ENCODE measurements around the gene KANSL1.
A peak's percentile ranks its signal among the peaks of the same experiment; 100 is the strongest.

KANSL1 gene

GRCh38 chr17:46030752-46031151 is 162.5 kb downstream of the KANSL1 start:
- POLR2A ChIA-PET = no interaction called here
- no peaks in the 10 kb centered on the region for H3K9me3 ChIP-seq (ENCODE audit: control extremely low read depth in 1 of 5, control insufficient read depth in 4 of 5, insufficient read depth in 2 of 5, low read depth in 1 of 5, low read length in 4 of 5)
- CTCF ChIA-PET = interaction anchor here (1.0 to 1.1 kb wide), 2 partner anchors 9 to 13 kb away, joined by 3 to 4 read pairs; no protein-coding TSS in a partner anchor
- peaks cover 17 to 92% (median 62%) of the 10 kb centered on the region in 4 experiments for H3K36me3 ChIP-seq (ENCODE audit: control insufficient read depth in 4 of 4, insufficient read depth in 4 of 4, low read length in 3 of 4)
- H3K27me3 ChIP-seq (replicated peaks in 2 of 5; ENCODE audit: control insufficient read depth in 4 of 5, insufficient read depth in 5 of 5, low read length in 4 of 5) = no peaks in the 10 kb centered on the region
- no peak overlapping the region for H3K4me3 ChIP-seq (ENCODE audit: control insufficient read depth in 1 of 7, extremely low read depth in 1 of 7, insufficient read depth in 4 of 7, low read depth in 2 of 7, low read length in 6 of 7)
- H3K27ac ChIP-seq (ENCODE audit: insufficient read depth in 1 of 2, low read depth in 1 of 2, low read length in 2 of 2, poor library complexity in 1 of 2, severe bottlenecking in 2 of 2) = no peak overlapping the region
- DNase-seq = no peak
- peaks cover 0 to 19% (median 5%) of the 10 kb centered on the region in 4 experiments for H3K4me1 ChIP-seq (ENCODE audit: control extremely low read depth in 1 of 4, control insufficient read depth in 4 of 4, insufficient read depth in 4 of 4, low read length in 3 of 4)
- 100% methylated on average over 2 of the region's 3 CpGs for WGBS (ENCODE audit: insufficient coverage)

- H3K4me3 ChIP-seq (ENCODE audit: control insufficient read depth in 1 of 7, extremely low read depth in 1 of 7, insufficient read depth in 4 of 7, low read depth in 2 of 7, low read length in 6 of 7) = no peak overlapping the region
- peaks cover 9 to 89% (median 60%) of the 10 kb centered on the region in 4 experiments for H3K36me3 ChIP-seq (ENCODE audit: control insufficient read depth in 4 of 4, insufficient read depth in 4 of 4, low read length in 3 of 4)
- ChIA-PET CTCF (interaction anchor here (0.6 to 1.1 kb wide), 2 partner anchors 15 to 29 kb away, joined by 3 read pairs; no protein-coding TSS in a partner anchor), POLR2A (interaction anchor here (0.6 kb wide), 1 partner anchor 13 kb away, joined by 3 read pairs; no protein-coding TSS in a partner anchor)
- DNase-seq = no peak
- 100% methylated on average over 5 of the region's 6 CpGs for WGBS (ENCODE audit: insufficient coverage)
- H3K27ac ChIP-seq (ENCODE audit: insufficient read depth in 1 of 2, low read depth in 1 of 2, low read length in 2 of 2, poor library complexity in 1 of 2, severe bottlenecking in 2 of 2) = no peak overlapping the region
- H3K27me3 ChIP-seq (replicated peaks in 2 of 5; ENCODE audit: control insufficient read depth in 4 of 5, insufficient read depth in 5 of 5, low read length in 4 of 5) = no peaks in the 10 kb centered on the region
- H3K4me1 ChIP-seq (ENCODE audit: control extremely low read depth in 1 of 4, control insufficient read depth in 4 of 4, insufficient read depth in 4 of 4, low read length in 3 of 4) = peaks cover 0 to 16% (median 5%) of the 10 kb centered on the region in 4 experiments
- H3K9me3 ChIP-seq (ENCODE audit: control extremely low read depth in 1 of 5, control insufficient read depth in 4 of 5, insufficient read depth in 2 of 5, low read depth in 1 of 5, low read length in 4 of 5) = no peaks in the 10 kb centered on the region
Measured at GRCh38 chr17:46029627-46030026, 163.6 kb downstream of the KANSL1 start.

- Histone ChIP-seq H3K27me3 (replicated peaks in 2 of 5; ENCODE audit: control insufficient read depth in 4 of 5, insufficient read depth in 5 of 5, low read length in 4 of 5) (no peaks in the 10 kb centered on the region), H3K4me1 (ENCODE audit: control extremely low read depth in 1 of 4, control insufficient read depth in 4 of 4, insufficient read depth in 4 of 4, low read length in 3 of 4) (peaks cover 0 to 16% (median 5%) of the 10 kb centered on the region in 4 experiments), H3K4me3 (ENCODE audit: control insufficient read depth in 1 of 7, extremely low read depth in 1 of 7, insufficient read depth in 4 of 7, low read depth in 2 of 7, low read length in 6 of 7) (no peak overlapping the region), H3K36me3 (ENCODE audit: control insufficient read depth in 4 of 4, insufficient read depth in 4 of 4, low read length in 3 of 4) (peaks cover 7 to 84% (median 54%) of the 10 kb centered on the region in 4 experiments), H3K27ac (ENCODE audit: insufficient read depth in 1 of 2, low read depth in 1 of 2, low read length in 2 of 2, poor library complexity in 1 of 2, severe bottlenecking in 2 of 2) (no peak overlapping the region), H3K9me3 (ENCODE audit: control extremely low read depth in 1 of 5, control insufficient read depth in 4 of 5, insufficient read depth in 2 of 5, low read depth in 1 of 5, low read length in 4 of 5) (no peaks in the 10 kb centered on the region)
- DNase-seq = peak in 1 of 3 donors; percentile 22
- POLR2A ChIA-PET = interaction anchor here (0.6 kb wide), 1 partner anchor 13 kb away, joined by 3 read pairs; no protein-coding TSS in a partner anchor
- CTCF ChIA-PET = interaction anchor here (0.6 to 1.9 kb wide), 3 partner anchors 14 to 30 kb away, joined by 3 to 8 read pairs (median 3); no protein-coding TSS in a partner anchor
- 83% methylated on average over 3 of the region's 4 CpGs for WGBS (ENCODE audit: insufficient coverage)
Measured at GRCh38 chr17:46028981-46029565, 164.2 kb downstream of the KANSL1 start.

GRCh38 chr17:46028374-46028773 is 164.9 kb downstream of the KANSL1 start:
- CTCF ChIA-PET = interaction anchor here (0.9 to 1.9 kb wide), 4 partner anchors 11 to 159 kb away, joined by 3 to 8 read pairs (median 4); no protein-coding TSS in a partner anchor

GRCh38 chr17:46027976-46028325 is 165.3 kb downstream of the KANSL1 start:
- H3K36me3 ChIP-seq (ENCODE audit: control insufficient read depth in 4 of 4, insufficient read depth in 4 of 4, low read length in 3 of 4) = peaks cover 4 to 73% (median 44%) of the 10 kb centered on the region in 4 experiments
- POLR2A ChIA-PET = no interaction called here

More at GRCh38 chr17:46028374-46028773, 164.9 kb downstream of the KANSL1 start:
- Histone ChIP-seq H3K9me3 (ENCODE audit: control extremely low read depth in 1 of 5, control insufficient read depth in 4 of 5, insufficient read depth in 2 of 5, low read depth in 1 of 5, low read length in 4 of 5) (no peaks in the 10 kb centered on the region), H3K27ac (ENCODE audit: insufficient read depth in 1 of 2, low read depth in 1 of 2, low read length in 2 of 2, poor library complexity in 1 of 2, severe bottlenecking in 2 of 2) (no peak overlapping the region), H3K36me3 (ENCODE audit: control insufficient read depth in 4 of 4, insufficient read depth in 4 of 4, low read length in 3 of 4) (peaks cover 4 to 77% (median 47%) of the 10 kb centered on the region in 4 experiments), H3K27me3 (replicated peaks in 2 of 5; ENCODE audit: control insufficient read depth in 4 of 5, insufficient read depth in 5 of 5, low read length in 4 of 5) (no peaks in the 10 kb centered on the region), H3K4me1 (ENCODE audit: control extremely low read depth in 1 of 4, control insufficient read depth in 4 of 4, insufficient read depth in 4 of 4, low read length in 3 of 4) (peaks cover 0 to 16% (median 5%) of the 10 kb centered on the region in 4 experiments), H3K4me3 (ENCODE audit: control insufficient read depth in 1 of 7, extremely low read depth in 1 of 7, insufficient read depth in 4 of 7, low read depth in 2 of 7, low read length in 6 of 7) (no peak overlapping the region)
- 100% methylated on average over 2 of the region's 3 CpGs for WGBS (ENCODE audit: insufficient coverage)
- POLR2A ChIA-PET = no interaction called here
- DNase-seq = no peak

GRCh38 chr17:46027048-46027975 is 165.9 kb downstream of the KANSL1 start:
- peak in 1 of 3 donors; percentile 45 for DNase-seq
- H3K4me3 ChIP-seq (ENCODE audit: control insufficient read depth in 1 of 7, extremely low read depth in 1 of 7, insufficient read depth in 4 of 7, low read depth in 2 of 7, low read length in 6 of 7) = no peak overlapping the region
- no peaks in the 10 kb centered on the region for H3K9me3 ChIP-seq (ENCODE audit: control extremely low read depth in 1 of 5, control insufficient read depth in 4 of 5, insufficient read depth in 2 of 5, low read depth in 1 of 5, low read length in 4 of 5)
- H3K27ac ChIP-seq (ENCODE audit: insufficient read depth in 1 of 2, low read depth in 1 of 2, low read length in 2 of 2, poor library complexity in 1 of 2, severe bottlenecking in 2 of 2) = peak overlapping the region in 1 of 2 experiments; percentile 46
- no peaks in the 10 kb centered on the region for H3K27me3 ChIP-seq (replicated peaks in 2 of 5; ENCODE audit: control insufficient read depth in 4 of 5, insufficient read depth in 5 of 5, low read length in 4 of 5)
- peaks cover 4 to 66% (median 38%) of the 10 kb centered on the region in 4 experiments for H3K36me3 ChIP-seq (ENCODE audit: control insufficient read depth in 4 of 4, insufficient read depth in 4 of 4, low read length in 3 of 4)
- ChIA-PET CTCF (interaction anchor here (1.9 kb wide), 1 partner anchor 16 kb away, joined by 8 read pairs; no protein-coding TSS in a partner anchor), POLR2A (interaction anchor here (0.7 kb wide), 1 partner anchor 18 kb away, joined by 3 read pairs; no protein-coding TSS in a partner anchor)
- WGBS (ENCODE audit: insufficient coverage) = 45% methylated on average over 10 of the region's 12 CpGs
- peaks cover 0 to 16% (median 5%) of the 10 kb centered on the region in 4 experiments for H3K4me1 ChIP-seq (ENCODE audit: control extremely low read depth in 1 of 4, control insufficient read depth in 4 of 4, insufficient read depth in 4 of 4, low read length in 3 of 4)

More at GRCh38 chr17:46027976-46028325, 165.3 kb downstream of the KANSL1 start:
- DNase-seq = no peak
- Histone ChIP-seq H3K4me1 (ENCODE audit: control extremely low read depth in 1 of 4, control insufficient read depth in 4 of 4, insufficient read depth in 4 of 4, low read length in 3 of 4) (peaks cover 0 to 16% (median 5%) of the 10 kb centered on the region in 4 experiments), H3K9me3 (ENCODE audit: control extremely low read depth in 1 of 5, control insufficient read depth in 4 of 5, insufficient read depth in 2 of 5, low read depth in 1 of 5, low read length in 4 of 5) (no peaks in the 10 kb centered on the region), H3K27me3 (replicated peaks in 2 of 5; ENCODE audit: control insufficient read depth in 4 of 5, insufficient read depth in 5 of 5, low read length in 4 of 5) (no peaks in the 10 kb centered on the region), H3K27ac (ENCODE audit: insufficient read depth in 1 of 2, low read depth in 1 of 2, low read length in 2 of 2, poor library complexity in 1 of 2, severe bottlenecking in 2 of 2) (no peak overlapping the region), H3K4me3 (ENCODE audit: control insufficient read depth in 1 of 7, extremely low read depth in 1 of 7, insufficient read depth in 4 of 7, low read depth in 2 of 7, low read length in 6 of 7) (no peak overlapping the region)
- CTCF ChIA-PET = interaction anchor here (0.9 to 1.9 kb wide), 3 partner anchors 12 to 160 kb away, joined by 3 to 8 read pairs (median 4); no protein-coding TSS in a partner anchor
- 88% methylated on average over 4 of the region's 4 CpGs for WGBS (ENCODE audit: insufficient coverage)
